AG08395 (cell line): Measurements from ENCODE around the gene SMARCB1.

ENCODE experiments used
- DNase-seq: peaks from one replicate; pipeline ENCODE4 v3.0.0; 2012; ENCODE audit warnings: mixed read lengths, low spot score

The SMARCB1 gene

DNA sequence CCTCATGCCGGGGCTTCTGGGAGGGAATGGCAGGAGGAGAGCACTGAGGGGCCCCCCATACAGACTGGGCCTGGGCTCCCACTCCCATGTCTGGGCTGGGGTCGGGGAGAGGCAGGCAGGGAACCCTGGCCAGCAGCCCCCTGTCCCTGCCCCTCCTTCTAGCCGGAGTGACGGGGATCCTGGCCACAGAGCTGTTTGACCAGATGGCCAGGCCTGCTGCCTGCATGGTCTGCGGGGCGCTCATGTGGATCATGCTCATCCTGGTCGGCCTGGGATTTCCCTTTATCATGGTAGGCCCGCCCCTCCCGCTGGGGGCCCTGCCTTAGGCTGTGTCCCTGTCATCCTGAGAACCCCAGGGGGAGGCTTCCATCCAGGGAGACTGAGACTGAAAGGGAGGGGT, 97.4 kb downstream of the SMARCB1 start:
- DNase-seq, result no peak
